Activated T-helper 1 cell treated with anti-CD3 and anti-CD28 coated beads, Interleukin-12 subunit alpha, Interleukin-12 subunit beta, Interleukin-2, Interleukin-4 antibody, amounts not matched to agents 30 ng/mL and 10 ng/mL and 1 ng/mL, durations not matched to agents 14 hours and 24 hours and 36 hours (primary cell): ENCODE measurements around the gene NACC1. TPM values are rescaled to one million over a fixed set of nuclear protein-coding genes. Genes with fewer than 3 reads are reported as not detected.
"Not testable (repeated sequence)": the region's sequence is repeated elsewhere in the genome, so short reads cannot be mapped to it uniquely, and the experiment has no call there.

Experiments
- DNase-seq: peaks from one replicate; pipeline ENCODE4 v3.0.0; 2021; ENCODE audit warnings: low spot score
- H3K27ac Mint-ChIP-seq: one replicate; pipeline ENCODE4 v1.8.0; 2021; ENCODE audit warnings: mild to moderate bottlenecking, mixed read lengths
- H3K27me3 Mint-ChIP-seq: one replicate; pipeline ENCODE4 v1.8.0; 2022; ENCODE audit warnings: mild to moderate bottlenecking, moderate library complexity, mixed read lengths; ENCODE audit not compliant: insufficient read depth
- H3K36me3 Mint-ChIP-seq: one replicate; pipeline ENCODE4 v1.8.0; 2021; ENCODE audit warnings: low read depth, mixed read lengths
- H3K4me1 Mint-ChIP-seq: one replicate; pipeline ENCODE4 v1.8.0; 2021; ENCODE audit warnings: low read depth, mixed read lengths
- H3K4me3 Mint-ChIP-seq: one replicate; pipeline ENCODE4 v1.8.0; 2021; ENCODE audit warnings: mild to moderate bottlenecking, moderate library complexity, mixed read lengths
- H3K9me3 Mint-ChIP-seq: one replicate; pipeline ENCODE4 v1.8.0; 2021; ENCODE audit warnings: mixed read lengths
- intact Hi-C: fragments of 100-400 bp; cut with micrococcal nuclease; formaldehyde crosslinking; loops from one replicate; pipeline ENCODE4 v1.15.1; 2024
- total RNA-seq: library from RNA; stranded (reverse); gene quantifications from 2 replicates; pipeline ENCODE4 v1.2.3, GENCODE V29; 2022

Gene NACC1
- total RNA-seq, 1 donor from 2014 or later, result 124 TPM

DNA sequence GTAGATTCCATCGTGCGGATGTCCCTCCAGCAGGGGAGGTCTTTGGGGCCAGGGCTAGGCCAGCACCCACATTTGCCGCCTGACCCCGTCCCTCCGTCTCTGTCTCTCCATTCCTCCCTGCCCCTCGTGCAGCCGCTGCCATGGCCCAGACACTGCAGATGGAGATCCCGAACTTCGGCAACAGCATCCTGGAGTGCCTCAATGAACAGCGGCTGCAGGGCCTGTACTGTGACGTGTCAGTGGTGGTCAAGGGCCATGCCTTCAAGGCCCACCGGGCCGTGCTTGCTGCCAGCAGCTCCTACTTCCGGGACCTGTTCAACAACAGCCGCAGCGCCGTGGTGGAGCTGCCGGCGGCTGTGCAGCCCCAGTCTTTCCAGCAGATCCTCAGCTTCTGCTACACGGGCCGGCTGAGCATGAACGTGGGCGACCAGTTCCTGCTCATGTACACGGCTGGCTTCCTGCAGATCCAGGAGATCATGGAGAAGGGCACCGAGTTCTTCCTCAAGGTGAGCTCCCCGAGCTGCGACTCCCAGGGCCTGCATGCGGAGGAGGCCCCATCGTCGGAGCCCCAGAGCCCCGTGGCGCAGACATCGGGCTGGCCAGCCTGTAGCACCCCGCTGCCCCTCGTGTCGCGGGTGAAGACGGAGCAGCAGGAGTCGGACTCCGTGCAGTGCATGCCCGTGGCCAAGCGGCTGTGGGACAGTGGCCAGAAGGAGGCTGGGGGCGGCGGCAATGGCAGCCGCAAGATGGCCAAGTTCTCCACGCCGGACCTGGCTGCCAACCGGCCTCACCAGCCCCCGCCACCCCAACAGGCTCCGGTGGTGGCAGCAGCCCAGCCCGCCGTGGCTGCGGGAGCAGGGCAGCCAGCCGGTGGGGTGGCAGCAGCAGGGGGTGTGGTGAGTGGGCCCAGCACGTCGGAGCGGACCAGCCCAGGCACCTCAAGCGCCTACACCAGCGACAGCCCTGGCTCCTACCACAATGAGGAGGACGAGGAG is 17.3 kb downstream of the NACC1 start:
- DNase-seq, result no peak
- no peaks in the 10 kb centered on the region for H3K9me3 Mint-ChIP-seq
- peaks cover 35% of the 10 kb centered on the region for H3K4me1 Mint-ChIP-seq
- H3K27ac Mint-ChIP-seq, result no peak overlapping the region
- intact Hi-C loops, result no loop called here
- H3K36me3 Mint-ChIP-seq, result peaks cover 33% of the 10 kb centered on the region
- no peaks in the 10 kb centered on the region for H3K27me3 Mint-ChIP-seq
- H3K4me3 Mint-ChIP-seq, result no peak overlapping the region

DNA sequence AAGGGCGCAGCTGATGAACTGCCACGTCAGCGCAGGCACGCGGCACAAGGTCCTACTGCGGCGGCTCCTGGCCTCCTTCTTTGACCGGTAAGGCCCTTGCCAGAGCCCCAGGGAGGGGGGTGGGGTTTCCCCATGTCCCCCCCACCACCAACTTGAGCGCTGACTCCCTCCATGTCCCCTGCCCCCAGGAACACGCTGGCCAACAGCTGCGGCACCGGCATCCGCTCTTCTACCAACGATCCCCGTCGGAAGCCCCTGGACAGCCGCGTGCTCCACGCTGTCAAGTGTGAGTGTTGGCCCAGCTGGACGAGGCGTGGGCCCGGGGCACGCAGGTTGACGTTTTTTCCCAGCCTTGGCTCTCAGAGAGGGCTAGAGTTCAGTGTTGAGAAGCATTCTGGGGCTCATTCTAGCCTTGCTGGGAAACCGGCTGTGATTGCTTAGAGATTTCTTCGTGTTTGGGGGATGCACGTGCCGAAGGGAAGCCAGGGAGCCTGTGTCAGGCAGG is 19.3 kb downstream of the NACC1 start:
- Mint-ChIP-seq H3K4me1 (peaks cover 21% of the 10 kb centered on the region), H3K27ac (no peak overlapping the region), H3K36me3 (peaks cover 37% of the 10 kb centered on the region), H3K4me3 (no peak overlapping the region), H3K9me3 (no peaks in the 10 kb centered on the region), H3K27me3 (no peaks in the 10 kb centered on the region)
- no peak for DNase-seq
- intact Hi-C loops, result no loop called here

DNA sequence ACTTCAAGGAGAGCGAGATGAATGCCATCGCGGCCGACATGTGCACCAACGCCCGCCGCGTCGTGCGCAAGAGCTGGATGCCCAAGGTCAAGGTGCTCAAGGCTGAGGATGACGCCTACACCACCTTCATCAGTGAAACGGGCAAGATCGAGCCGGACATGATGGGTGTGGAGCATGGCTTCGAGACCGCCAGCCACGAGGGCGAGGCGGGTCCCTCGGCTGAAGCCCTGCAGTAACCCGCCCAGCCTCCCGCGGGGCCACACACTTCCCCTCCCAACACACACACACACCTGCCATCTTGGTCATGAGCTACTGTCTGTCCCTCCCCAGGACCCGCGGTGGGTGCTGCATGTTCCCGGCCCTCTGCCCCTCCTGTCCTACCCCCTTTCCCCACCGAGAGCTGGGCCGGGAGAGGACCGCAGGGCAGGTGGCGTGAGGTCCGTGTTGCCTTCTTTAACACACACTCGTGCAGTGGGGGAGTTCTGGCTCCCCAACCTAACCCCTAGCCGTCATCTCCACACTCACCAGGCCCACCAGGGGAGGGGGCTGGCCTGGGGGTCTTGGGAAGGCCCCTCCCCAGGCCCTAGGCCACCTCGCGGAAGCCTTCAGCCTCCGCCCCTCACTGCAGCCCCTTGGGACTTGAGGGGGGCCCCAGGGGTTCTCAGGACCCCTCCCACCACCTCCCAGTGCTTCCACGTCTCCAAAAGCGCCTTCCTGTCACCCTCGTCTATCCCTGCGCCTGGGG is 20.3 kb downstream of the NACC1 start:
- no peaks in the 10 kb centered on the region for H3K27me3 Mint-ChIP-seq
- no peaks in the 10 kb centered on the region for H3K9me3 Mint-ChIP-seq
- no peak overlapping the region for H3K27ac Mint-ChIP-seq
- peaks cover 35% of the 10 kb centered on the region for H3K36me3 Mint-ChIP-seq
- peaks cover 11% of the 10 kb centered on the region for H3K4me1 Mint-ChIP-seq
- intact Hi-C loops, result no loop called here
- no peak overlapping the region for H3K4me3 Mint-ChIP-seq
- no peak for DNase-seq

DNA sequence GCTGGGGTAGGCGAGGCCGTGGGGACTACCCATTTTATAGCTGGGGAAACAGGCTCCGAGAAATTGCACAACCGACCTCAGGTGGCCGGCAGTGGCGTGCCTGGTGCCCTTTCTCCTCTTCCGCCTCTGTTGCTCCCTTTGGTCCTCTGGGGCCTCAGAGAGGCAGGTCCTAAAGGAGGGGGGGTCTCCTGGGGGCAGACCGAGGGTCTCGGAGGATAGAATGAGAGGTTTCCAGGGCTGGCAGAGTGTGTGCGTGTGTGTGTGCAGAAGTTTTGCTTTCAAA is 20.8 kb downstream of the NACC1 start:
- peaks cover 37% of the 10 kb centered on the region for H3K36me3 Mint-ChIP-seq

DNA sequence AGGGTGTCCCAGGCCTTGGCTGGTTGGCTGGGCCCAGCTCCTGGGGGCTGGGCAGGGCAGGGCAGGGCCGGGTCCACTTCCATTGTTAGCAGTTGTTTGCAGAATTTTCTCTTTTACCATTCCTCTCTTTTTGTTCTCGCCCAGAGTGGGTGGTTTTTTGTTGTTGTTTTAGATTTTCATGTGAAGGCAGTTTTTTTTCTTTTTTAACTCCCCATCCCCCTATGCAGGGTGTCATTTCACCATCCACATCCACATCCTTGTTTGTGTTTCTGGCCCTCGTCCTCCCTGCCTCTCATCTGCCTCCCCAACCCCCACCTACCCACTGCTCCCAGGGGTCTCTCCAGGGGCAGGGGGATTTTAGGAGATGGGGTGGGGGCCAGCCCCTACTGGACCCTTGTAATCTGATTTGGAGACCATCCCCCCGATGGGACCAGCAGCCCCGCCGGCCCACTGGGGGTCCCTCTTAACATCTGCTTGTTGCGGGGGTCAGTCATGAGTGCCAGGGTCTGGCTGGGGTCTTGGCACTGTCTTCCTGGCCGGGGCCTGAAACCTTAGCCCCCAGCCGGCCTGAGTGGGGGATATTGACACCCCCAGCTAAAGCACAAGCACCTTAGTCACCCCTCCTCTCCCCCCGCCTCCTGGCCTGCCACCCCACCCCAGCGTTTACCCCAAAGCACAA is 21.7 kb downstream of the NACC1 start:
- H3K27me3 Mint-ChIP-seq, result no peaks in the 10 kb centered on the region
- no peak for DNase-seq
- no peak overlapping the region for H3K4me3 Mint-ChIP-seq
- peaks cover 33% of the 10 kb centered on the region for H3K36me3 Mint-ChIP-seq
- peak overlapping the region; percentile 65 for H3K27ac Mint-ChIP-seq
- peaks cover under 1% of the 10 kb centered on the region for H3K4me1 Mint-ChIP-seq
- no peaks in the 10 kb centered on the region for H3K9me3 Mint-ChIP-seq
- intact Hi-C loops, result no loop called here

More for the DNA sequence above, 20.8 kb downstream of the NACC1 start:
- no peak for DNase-seq
- Mint-ChIP-seq H3K9me3 (no peaks in the 10 kb centered on the region), H3K27ac (no peak overlapping the region), H3K27me3 (no peaks in the 10 kb centered on the region), H3K4me3 (no peak overlapping the region), H3K4me1 (peaks cover 7% of the 10 kb centered on the region)
- intact Hi-C loops, result no loop called here

DNA sequence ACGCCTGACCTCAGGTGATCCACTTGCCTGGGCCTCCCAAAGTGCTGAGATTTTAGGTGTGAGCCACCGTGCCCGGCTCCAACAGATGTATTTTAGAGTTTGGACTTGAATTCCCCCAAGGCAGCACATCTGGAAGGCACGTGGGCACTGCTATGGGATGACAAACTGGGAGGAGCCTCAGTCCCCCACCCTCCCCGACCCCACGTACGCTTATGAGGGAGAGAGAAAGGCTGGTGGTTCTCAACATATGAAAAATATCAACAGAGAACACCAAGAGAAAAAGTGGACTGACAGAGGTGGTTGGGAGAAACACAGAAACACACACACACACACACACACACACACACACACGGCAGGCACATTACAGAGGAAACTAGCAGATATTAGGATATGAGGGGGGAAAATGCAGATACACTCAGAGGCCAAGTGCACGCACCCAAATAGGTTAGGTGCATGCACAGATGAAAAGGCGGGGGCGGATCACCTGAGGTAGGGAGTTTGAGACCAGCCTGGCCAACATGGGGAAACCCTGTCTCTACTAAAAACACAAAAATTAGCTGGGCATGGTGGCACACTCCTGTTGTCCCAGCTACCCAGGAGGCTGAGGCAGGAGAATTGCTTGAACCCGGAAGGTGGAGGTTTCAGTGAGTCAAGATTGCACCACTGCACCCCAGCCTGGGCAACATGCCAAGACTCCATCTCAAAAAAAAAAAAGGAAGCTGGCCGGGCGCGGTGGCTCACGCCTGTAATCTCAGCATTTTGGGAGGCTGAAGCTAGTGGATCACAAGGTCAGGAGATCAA is 28.9 kb downstream of the NACC1 start:
- Mint-ChIP-seq H3K4me3 (peak overlapping the region; percentile 39), H3K27me3 (no peaks in the 10 kb centered on the region), H3K4me1 (peaks cover 29% of the 10 kb centered on the region), H3K9me3 (no peaks in the 10 kb centered on the region), H3K27ac (no peak overlapping the region), H3K36me3 (peaks cover 11% of the 10 kb centered on the region)
- DNase-seq, result no peak
- intact Hi-C loops, result no loop called here

DNA sequence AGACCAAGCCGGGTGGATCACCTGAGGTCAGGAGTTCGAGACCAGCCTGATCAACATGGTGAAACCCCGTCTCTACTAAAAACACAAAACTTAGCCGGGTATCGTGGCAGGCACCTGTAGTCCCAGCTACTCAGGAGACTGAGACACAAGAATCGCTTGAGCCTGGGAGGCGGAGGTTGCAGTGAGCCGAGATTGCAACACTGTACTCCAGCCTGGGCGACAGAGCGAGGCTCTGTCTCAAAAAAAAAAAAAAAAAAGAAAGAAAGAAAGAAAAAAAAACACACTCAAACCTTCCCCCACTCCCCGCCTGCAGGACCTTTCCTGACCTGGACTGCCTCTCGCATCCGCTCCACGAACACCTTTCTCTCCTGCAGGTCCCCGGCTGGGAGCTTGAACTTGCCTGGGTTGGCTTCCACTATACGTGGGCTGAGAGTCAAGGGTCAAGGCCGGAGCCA is 31.1 kb downstream of the NACC1 start:
- Mint-ChIP-seq H3K27ac (peak overlapping the region; percentile 42), H3K36me3 (peaks cover 14% of the 10 kb centered on the region), H3K4me1 (peaks cover 29% of the 10 kb centered on the region), H3K4me3 (peak overlapping the region; percentile 95)
- intact Hi-C loops, H3K27me3 Mint-ChIP-seq, DNase-seq, H3K9me3 Mint-ChIP-seq: not testable (repeated sequence)

DNA sequence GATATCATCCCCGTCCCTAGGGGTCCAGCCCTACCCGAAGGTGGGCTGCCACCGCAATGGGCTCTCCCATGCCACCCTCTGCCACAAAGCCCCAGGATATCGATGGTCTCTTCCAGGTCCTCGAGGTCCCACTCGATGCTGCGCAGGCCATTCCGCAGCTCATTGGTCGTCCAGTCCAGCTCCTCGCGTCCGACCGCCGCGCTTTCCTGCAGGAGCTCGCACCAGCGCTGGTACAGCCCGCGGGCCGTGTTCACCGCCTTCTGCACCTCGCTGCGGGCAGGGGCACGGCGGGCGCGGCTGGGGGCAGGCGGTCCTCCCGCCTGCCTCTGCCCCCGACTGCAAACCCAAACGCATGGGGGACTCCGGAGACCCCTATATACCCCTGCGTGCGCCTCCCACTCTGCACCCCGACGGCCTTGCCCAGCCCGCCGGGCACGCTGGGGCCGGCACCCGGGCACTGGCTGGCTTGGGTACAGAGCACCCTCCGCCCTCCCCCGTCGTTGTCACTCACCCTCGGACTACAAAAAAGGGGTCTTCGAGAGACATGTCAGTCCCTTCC is 31.6 kb downstream of the NACC1 start:
- DNase-seq, result peak; percentile 26
- Mint-ChIP-seq H3K4me3 (peak overlapping the region; percentile 95), H3K4me1 (peaks cover 29% of the 10 kb centered on the region), H3K27me3 (peaks cover 2% of the 10 kb centered on the region), H3K36me3 (peaks cover 19% of the 10 kb centered on the region), H3K9me3 (no peaks in the 10 kb centered on the region), H3K27ac (peak overlapping the region; percentile 94)
- intact Hi-C loops, result loop anchor here (1.0 to 10.0 kb wide), 6 partner anchors 17 to 1375 kb away; partner anchors contain the start of genes RAD23A, RFX1 and TECR

DNA sequence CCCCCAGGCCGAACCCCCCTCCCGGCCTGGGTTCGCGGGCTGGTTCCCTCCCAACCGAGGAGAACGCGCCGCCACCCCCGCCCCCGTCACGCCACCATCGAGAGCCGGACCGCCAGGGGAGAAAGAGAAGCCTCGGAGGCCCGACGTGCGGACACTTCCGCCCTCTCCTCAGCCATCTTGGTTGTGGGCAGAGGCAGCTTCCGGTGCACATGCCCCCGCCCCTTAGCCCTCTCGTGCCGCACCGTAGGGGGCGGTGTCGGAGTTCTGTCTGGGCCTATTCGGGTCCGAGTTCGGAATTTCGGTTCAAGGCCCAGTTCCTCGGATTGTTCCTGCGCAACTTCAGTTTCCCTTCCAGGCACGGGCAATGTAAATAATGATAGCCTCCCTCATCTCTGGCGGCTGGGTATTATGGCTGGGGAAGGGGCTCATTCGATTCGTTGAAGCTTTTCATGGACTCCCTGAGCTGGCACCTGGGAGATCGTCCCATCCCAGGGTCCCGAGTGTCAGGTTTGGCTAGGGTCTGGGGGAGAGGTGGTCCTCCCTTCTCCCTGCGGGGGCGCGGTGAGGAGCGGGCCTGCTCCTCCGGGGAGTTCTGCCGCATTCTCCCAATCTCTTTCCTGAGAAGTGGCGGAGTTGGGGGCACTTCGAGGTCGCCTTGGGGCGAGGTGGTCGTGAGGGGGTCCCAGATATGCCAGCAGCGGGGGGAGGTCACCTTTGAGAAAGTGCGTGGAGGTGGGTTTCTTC is 32.3 kb downstream of the NACC1 start, which contains the start of the genes IER2 and STX10:
TSS of gene IER2 (plus strand) at position 225 of the 744 bp plus-strand sequence. CDS start 2,776 bp downstream, outside the sequence.
TSS of gene STX10 (minus strand) at position 189 of the 744 bp plus-strand sequence. CDS start 202 bp downstream, outside the sequence.
- peaks cover 24% of the 10 kb centered on the region for H3K36me3 Mint-ChIP-seq
- peak within 1 kb of the TSS; percentile 94 for H3K27ac Mint-ChIP-seq
- peak within 1 kb of the TSS; percentile 95 for H3K4me3 Mint-ChIP-seq
- H3K27me3 Mint-ChIP-seq, result peaks cover 2% of the 10 kb centered on the region
- intact Hi-C loops, result loop anchor here (1.0 to 10.0 kb wide), 6 partner anchors 18 to 1374 kb away; partner anchors contain the start of genes RAD23A, RFX1 and TECR
- peak; percentile 92 for DNase-seq
- H3K4me1 Mint-ChIP-seq, result peaks cover 29% of the 10 kb centered on the region
- H3K9me3 Mint-ChIP-seq, result no peaks in the 10 kb centered on the region

DNA sequence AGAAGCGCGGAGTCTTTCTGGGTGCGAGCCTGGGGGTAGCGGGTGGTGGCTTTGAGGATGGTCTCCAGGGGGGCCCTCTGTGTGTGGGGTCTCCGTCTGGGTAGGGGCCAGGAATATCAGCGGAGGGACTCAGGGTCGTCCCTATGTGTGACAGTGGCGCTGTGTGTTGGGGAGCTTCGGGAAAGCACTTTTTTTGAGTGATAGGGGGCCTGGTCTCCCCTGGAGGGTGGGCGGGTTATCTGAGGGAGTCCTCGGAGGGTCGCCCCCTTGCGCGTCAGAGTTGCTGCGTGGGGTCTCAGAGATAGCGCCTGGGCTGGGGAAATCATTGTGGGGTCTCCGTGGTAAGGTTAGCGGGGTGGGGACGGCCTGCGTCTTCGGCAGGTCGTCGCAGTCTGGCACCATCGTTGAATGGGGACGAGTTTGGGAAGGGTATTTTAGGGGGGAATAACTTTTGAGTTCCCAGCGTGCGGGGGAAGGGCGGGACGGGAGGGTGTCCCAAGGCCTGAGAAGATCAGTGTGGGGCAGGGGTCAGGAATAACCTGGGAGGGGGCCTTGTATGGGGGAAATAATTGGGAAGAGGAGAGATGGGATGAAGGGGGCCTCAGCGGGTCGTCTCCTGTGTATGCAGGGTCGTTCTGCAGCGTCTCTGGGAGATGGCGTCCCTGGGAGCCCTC is 33.0 kb downstream of the NACC1 start:
- Mint-ChIP-seq H3K27ac (peak overlapping the region; percentile 94), H3K4me1 (peaks cover 32% of the 10 kb centered on the region), H3K27me3 (peaks cover 2% of the 10 kb centered on the region), H3K36me3 (peaks cover 24% of the 10 kb centered on the region), H3K9me3 (no peaks in the 10 kb centered on the region), H3K4me3 (peak overlapping the region; percentile 95)
- DNase-seq, result no peak
- intact Hi-C loops, result loop anchor here (1.0 to 10.0 kb wide), 6 partner anchors 19 to 1374 kb away; partner anchors contain the start of genes RAD23A, RFX1 and TECR
